ENCODE data around the gene RSPO1. TPM values are rescaled to one million over a fixed set of nuclear protein-coding genes. Genes with fewer than 3 reads are reported as not detected.

RSPO1 gene
- total and polyA plus RNA-seq, 3 experiments from 2014 or later = not detected

GRCh38 chr1:37673920-37674319 lies 39.2 kb upstream of the RSPO1 start:
- Mint-ChIP-seq H3K9me3 (no peaks in the 10 kb centered on the region), H3K4me3 (peak overlapping the region in 6 of 7 donors; percentile 47 to 92 (median 67)), H3K27me3 (peaks cover 6 to 11% of the 10 kb centered on the region in 2 donors), H3K27ac (peak overlapping the region; percentile 10 to 96 (median 72)), H3K36me3 (no peaks in the 10 kb centered on the region), H3K4me1 (peaks cover 8 to 31% (median 29%) of the 10 kb centered on the region in 3 donors)
- H3K9me3 ChIP-seq (ENCODE audit: low read length) = no peaks in the 10 kb centered on the region
- H3K4me1 ChIP-seq (ENCODE audit: insufficient read depth, low read length) = peaks cover 24% of the 10 kb centered on the region
- no peaks in the 10 kb centered on the region for H3K27me3 ChIP-seq (ENCODE audit: insufficient read depth, low read length, poor library complexity, severe bottlenecking)
- POLR2A ChIA-PET = no interaction called here
- H3K4me3 ChIP-seq (ENCODE audit: low read length) = peak overlapping the region; percentile 56
- no peak overlapping the region for H3K27ac ChIP-seq (ENCODE audit: low read depth, low read length)
- CTCF ChIA-PET = interaction anchor here (0.8 to 1.3 kb wide), 4 partner anchors 8 to 71 kb away, joined by 3 to 4 read pairs (median 4); a partner anchor contains a TSS
- H3K36me3 ChIP-seq (ENCODE audit: insufficient read depth, low read length) = no peaks in the 10 kb centered on the region
- peak; percentile 39 to 80 (median 69) for DNase-seq

- no peaks in the 10 kb centered on the region for H3K9me3 Mint-ChIP-seq
- H3K4me3 Mint-ChIP-seq = peak overlapping the region in 1 of 7 donors; percentile 16
- H3K27ac Mint-ChIP-seq = no peak overlapping the region
Observed at GRCh38 chr1:37672136-37672870, 37.6 kb upstream of the RSPO1 start.

GRCh38 chr1:37671261-37671660 lies 36.6 kb upstream of the RSPO1 start:
- H3K27me3 Mint-ChIP-seq = peaks cover 6 to 11% of the 10 kb centered on the region in 2 donors
- CTCF ChIA-PET = no interaction called here
- POLR2A ChIA-PET = no interaction called here
- H3K27me3 ChIP-seq (ENCODE audit: insufficient read depth, low read length, poor library complexity, severe bottlenecking) = no peaks in the 10 kb centered on the region
- no peak overlapping the region for H3K27ac Mint-ChIP-seq
- peaks cover 24% of the 10 kb centered on the region for H3K4me1 ChIP-seq (ENCODE audit: insufficient read depth, low read length)
- H3K36me3 ChIP-seq (ENCODE audit: insufficient read depth, low read length) = no peaks in the 10 kb centered on the region
- no peak overlapping the region for H3K4me3 ChIP-seq (ENCODE audit: low read length)
- no peak overlapping the region for H3K4me3 Mint-ChIP-seq
- H3K9me3 ChIP-seq (ENCODE audit: low read length) = no peaks in the 10 kb centered on the region
- H3K27ac ChIP-seq (ENCODE audit: low read depth, low read length) = no peak overlapping the region
- no peaks in the 10 kb centered on the region for H3K36me3 Mint-ChIP-seq
- DNase-seq = no peak
- peaks cover 8 to 31% (median 29%) of the 10 kb centered on the region in 3 donors for H3K4me1 Mint-ChIP-seq
- H3K9me3 Mint-ChIP-seq = no peaks in the 10 kb centered on the region

More at GRCh38 chr1:37672136-37672870, 37.6 kb upstream of the RSPO1 start:
- no peaks in the 10 kb centered on the region for H3K36me3 ChIP-seq (ENCODE audit: insufficient read depth, low read length)
- no peaks in the 10 kb centered on the region for H3K27me3 ChIP-seq (ENCODE audit: insufficient read depth, low read length, poor library complexity, severe bottlenecking)
- Mint-ChIP-seq H3K27me3 (peaks cover 6 to 11% of the 10 kb centered on the region in 2 donors), H3K36me3 (no peaks in the 10 kb centered on the region), H3K4me1 (peaks cover 8 to 31% (median 29%) of the 10 kb centered on the region in 3 donors)
- H3K4me3 ChIP-seq (ENCODE audit: low read length) = no peak overlapping the region
- H3K27ac ChIP-seq (ENCODE audit: low read depth, low read length) = no peak overlapping the region
- CTCF ChIA-PET = no interaction called here
- no peak for DNase-seq
- POLR2A ChIA-PET = no interaction called here
- H3K4me1 ChIP-seq (ENCODE audit: insufficient read depth, low read length) = peaks cover 24% of the 10 kb centered on the region
- no peaks in the 10 kb centered on the region for H3K9me3 ChIP-seq (ENCODE audit: low read length)

- H3K27ac Mint-ChIP-seq = no peak overlapping the region
- peaks cover 24% of the 10 kb centered on the region for H3K4me1 ChIP-seq (ENCODE audit: insufficient read depth, low read length)
- H3K36me3 ChIP-seq (ENCODE audit: insufficient read depth, low read length) = no peaks in the 10 kb centered on the region
- no peak overlapping the region for H3K4me3 ChIP-seq (ENCODE audit: low read length)
- H3K27me3 Mint-ChIP-seq = peaks cover 6 to 15% of the 10 kb centered on the region in 2 donors
- CTCF ChIA-PET = no interaction called here
- no peak overlapping the region for H3K4me3 Mint-ChIP-seq
- POLR2A ChIA-PET = no interaction called here
- H3K4me1 Mint-ChIP-seq = peaks cover 8 to 28% (median 27%) of the 10 kb centered on the region in 3 donors
- no peaks in the 10 kb centered on the region for H3K9me3 ChIP-seq (ENCODE audit: low read length)
- no peaks in the 10 kb centered on the region for H3K27me3 ChIP-seq (ENCODE audit: insufficient read depth, low read length, poor library complexity, severe bottlenecking)
- no peaks in the 10 kb centered on the region for H3K9me3 Mint-ChIP-seq
- DNase-seq = no peak
- no peak overlapping the region for H3K27ac ChIP-seq (ENCODE audit: low read depth, low read length)
- no peaks in the 10 kb centered on the region for H3K36me3 Mint-ChIP-seq
Observed at GRCh38 chr1:37670133-37670532, 35.4 kb upstream of the RSPO1 start.

GRCh38 chr1:37667023-37667671 lies 32.5 kb upstream of the RSPO1 start:
- Histone ChIP-seq H3K27me3 (ENCODE audit: insufficient read depth, low read length, poor library complexity, severe bottlenecking) (no peaks in the 10 kb centered on the region), H3K27ac (ENCODE audit: low read depth, low read length) (no peak overlapping the region), H3K36me3 (ENCODE audit: insufficient read depth, low read length) (no peaks in the 10 kb centered on the region), H3K4me1 (ENCODE audit: insufficient read depth, low read length) (no peaks in the 10 kb centered on the region), H3K9me3 (ENCODE audit: low read length) (no peaks in the 10 kb centered on the region), H3K4me3 (ENCODE audit: low read length) (no peak overlapping the region)
- Mint-ChIP-seq H3K4me3 (no peak overlapping the region), H3K9me3 (no peaks in the 10 kb centered on the region), H3K36me3 (no peaks in the 10 kb centered on the region), H3K27me3 (peaks cover 1 to 14% of the 10 kb centered on the region in 2 donors), H3K4me1 (peaks cover 0 to 3% (median 2%) of the 10 kb centered on the region in 3 donors), H3K27ac (no peak overlapping the region)
- no peak for DNase-seq
- POLR2A ChIA-PET = no interaction called here
- CTCF ChIA-PET = interaction anchor here (1.3 kb wide), 1 partner anchor 69 kb away, joined by 3 read pairs; no protein-coding TSS in a partner anchor

GRCh38 chr1:37666241-37666867 lies 31.7 kb upstream of the RSPO1 start:
- H3K36me3 Mint-ChIP-seq = no peaks in the 10 kb centered on the region
- no peak overlapping the region for H3K4me3 ChIP-seq (ENCODE audit: low read length)
- H3K4me3 Mint-ChIP-seq = no peak overlapping the region
- ChIA-PET POLR2A (no interaction called here), CTCF (interaction anchor here (1.3 kb wide), 1 partner anchor 68 kb away, joined by 3 read pairs; no protein-coding TSS in a partner anchor)
- H3K9me3 Mint-ChIP-seq = no peaks in the 10 kb centered on the region
- no peaks in the 10 kb centered on the region for H3K4me1 Mint-ChIP-seq
- no peak for DNase-seq
- H3K27me3 ChIP-seq (ENCODE audit: insufficient read depth, low read length, poor library complexity, severe bottlenecking) = no peaks in the 10 kb centered on the region
- no peaks in the 10 kb centered on the region for H3K4me1 ChIP-seq (ENCODE audit: insufficient read depth, low read length)
- no peaks in the 10 kb centered on the region for H3K9me3 ChIP-seq (ENCODE audit: low read length)
- no peaks in the 10 kb centered on the region for H3K36me3 ChIP-seq (ENCODE audit: insufficient read depth, low read length)
- peaks cover 0 to 8% of the 10 kb centered on the region in 2 donors for H3K27me3 Mint-ChIP-seq
- no peak overlapping the region for H3K27ac Mint-ChIP-seq
- no peak overlapping the region for H3K27ac ChIP-seq (ENCODE audit: low read depth, low read length)

GRCh38 chr1:37663426-37664000 lies 28.8 kb upstream of the RSPO1 start:
- no peaks in the 10 kb centered on the region for H3K27me3 ChIP-seq (ENCODE audit: insufficient read depth, low read length, poor library complexity, severe bottlenecking)
- no peaks in the 10 kb centered on the region for H3K9me3 ChIP-seq (ENCODE audit: low read length)
- ChIA-PET CTCF (interaction anchor here (0.8 to 2.9 kb wide), 2 partner anchors 18 to 60 kb away, joined by 3 to 8 read pairs; no protein-coding TSS in a partner anchor), POLR2A (no interaction called here)
- H3K36me3 ChIP-seq (ENCODE audit: insufficient read depth, low read length) = no peaks in the 10 kb centered on the region
- Mint-ChIP-seq H3K27me3 (peaks cover 5 to 10% of the 10 kb centered on the region in 2 donors), H3K4me3 (no peak overlapping the region), H3K36me3 (no peaks in the 10 kb centered on the region), H3K9me3 (no peaks in the 10 kb centered on the region), H3K4me1 (no peaks in the 10 kb centered on the region), H3K27ac (no peak overlapping the region)
- H3K4me1 ChIP-seq (ENCODE audit: insufficient read depth, low read length) = no peaks in the 10 kb centered on the region
- H3K27ac ChIP-seq (ENCODE audit: low read depth, low read length) = no peak overlapping the region
- no peak overlapping the region for H3K4me3 ChIP-seq (ENCODE audit: low read length)
- no peak for DNase-seq

All from CD8-positive, alpha-beta memory T cell (primary cell).